ENCODE measurements around the gene TCF3. TPM values are rescaled to one million over a fixed set of nuclear protein-coding genes. Genes with fewer than 3 reads are reported as not detected.
"Not testable (repeated sequence)": the region's sequence is repeated elsewhere in the genome, so short reads cannot be mapped to it uniquely, and the experiment has no call there.

Gene TCF3
- total RNA-seq, 3 donors from 2014 or later: 54.4 to 57.7 (median 57.4) TPM

DNA sequence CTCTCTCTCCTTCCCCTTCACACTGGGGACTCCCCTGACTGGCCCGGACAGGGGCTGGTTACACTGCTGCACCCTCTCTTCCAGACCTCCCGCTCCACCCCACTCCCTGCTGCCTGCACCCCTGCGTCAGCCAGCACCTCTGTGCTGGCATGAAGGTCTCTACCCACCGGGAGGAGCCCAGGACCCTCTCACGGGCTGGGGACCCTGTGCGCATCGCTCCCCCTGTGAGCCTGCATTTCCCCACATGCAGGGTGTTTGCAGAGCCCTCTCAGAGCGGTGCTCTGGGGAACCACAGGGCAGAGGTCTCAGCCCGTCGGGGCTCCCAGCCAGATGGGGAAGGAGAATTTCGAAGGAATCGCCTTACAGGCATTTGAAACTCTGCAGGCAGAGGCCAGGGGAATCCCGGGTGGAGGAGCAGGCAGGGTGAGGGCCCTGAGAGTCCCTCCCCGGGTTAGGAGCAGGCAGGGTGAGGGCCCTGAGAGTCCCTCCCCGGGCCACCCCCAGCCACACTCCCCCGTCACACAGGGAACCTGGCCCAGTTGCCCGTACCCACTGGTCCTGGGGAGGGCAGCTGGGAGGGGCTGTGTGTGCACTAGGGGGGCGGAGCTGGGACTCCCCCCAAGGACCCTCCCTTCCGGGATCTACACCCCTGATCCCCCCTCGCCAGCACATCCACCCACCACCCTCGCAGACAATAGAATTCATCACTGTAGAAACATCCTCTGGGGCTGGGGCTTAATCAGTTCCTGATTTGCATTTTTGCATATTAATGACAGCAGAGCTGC is 16.3 kb upstream of the TCF3 start:
- peaks cover 9% of the 10 kb centered on the region for H3K4me1 ChIP-seq (ENCODE audit: low read depth)
- no peak overlapping the region for H3K4me3 ChIP-seq
- ATAC-seq (peak; percentile 58), DNase-seq (peak in 1 of 3 donors; percentile 69)
- no peaks in the 10 kb centered on the region for H3K9me3 ChIP-seq
- TF ChIP-seq, protein P1, sequence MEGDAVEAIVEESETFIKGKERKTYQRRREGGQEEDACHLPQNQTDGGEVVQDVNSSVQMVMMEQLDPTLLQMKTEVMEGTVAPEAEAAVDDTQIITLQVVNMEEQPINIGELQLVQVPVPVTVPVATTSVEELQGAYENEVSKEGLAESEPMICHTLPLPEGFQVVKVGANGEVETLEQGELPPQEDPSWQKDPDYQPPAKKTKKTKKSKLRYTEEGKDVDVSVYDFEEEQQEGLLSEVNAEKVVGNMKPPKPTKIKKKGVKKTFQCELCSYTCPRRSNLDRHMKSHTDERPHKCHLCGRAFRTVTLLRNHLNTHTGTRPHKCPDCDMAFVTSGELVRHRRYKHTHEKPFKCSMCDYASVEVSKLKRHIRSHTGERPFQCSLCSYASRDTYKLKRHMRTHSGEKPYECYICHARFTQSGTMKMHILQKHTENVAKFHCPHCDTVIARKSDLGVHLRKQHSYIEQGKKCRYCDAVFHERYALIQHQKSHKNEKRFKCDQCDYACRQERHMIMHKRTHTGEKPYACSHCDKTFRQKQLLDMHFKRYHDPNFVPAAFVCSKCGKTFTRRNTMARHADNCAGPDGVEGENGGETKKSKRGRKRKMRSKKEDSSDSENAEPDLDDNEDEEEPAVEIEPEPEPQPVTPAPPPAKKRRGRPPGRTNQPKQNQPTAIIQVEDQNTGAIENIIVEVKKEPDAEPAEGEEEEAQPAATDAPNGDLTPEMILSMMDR (IDR thresholded peaks at IDR 0.05): no peak
- intact Hi-C loops (cut with DNase I, micrococcal nuclease): no loop called here
- H3K36me3 ChIP-seq (ENCODE audit: low read depth): no peaks in the 10 kb centered on the region

DNA sequence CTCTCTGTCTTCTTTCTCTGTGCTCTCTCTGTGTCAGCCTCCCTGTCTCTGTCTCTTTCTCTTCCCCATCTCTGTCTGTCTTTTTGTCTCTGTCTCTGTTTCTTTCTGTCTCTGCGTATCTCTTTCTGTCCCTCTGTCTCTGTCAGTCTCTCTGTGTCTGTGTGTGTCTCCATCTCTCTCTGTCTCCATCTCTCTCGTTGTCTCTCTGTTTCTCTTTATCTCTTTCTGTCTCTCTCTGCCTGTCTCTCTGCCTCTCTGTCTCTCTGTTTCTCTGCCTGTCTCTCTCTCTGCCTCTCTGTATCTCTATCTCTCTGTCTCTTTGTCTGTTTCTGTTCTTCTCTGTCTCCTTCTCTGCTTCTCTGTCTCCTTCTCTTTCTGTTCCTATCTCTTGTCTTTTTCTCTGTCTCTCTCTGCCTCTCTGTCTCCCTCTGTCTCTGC is 15.7 kb upstream of the TCF3 start:
- H3K4me3 ChIP-seq: no peak overlapping the region
- H3K4me1 ChIP-seq (ENCODE audit: low read depth): peaks cover 9% of the 10 kb centered on the region
- ATAC-seq: no peak
- H3K9me3 ChIP-seq: no peaks in the 10 kb centered on the region
- intact Hi-C loops (cut with DNase I, micrococcal nuclease): no loop called here
- TF ChIP-seq, protein P1 (IDR thresholded peaks at IDR 0.05): no peak
- DNase-seq: no peak
- no peaks in the 10 kb centered on the region for H3K36me3 ChIP-seq (ENCODE audit: low read depth)

DNA sequence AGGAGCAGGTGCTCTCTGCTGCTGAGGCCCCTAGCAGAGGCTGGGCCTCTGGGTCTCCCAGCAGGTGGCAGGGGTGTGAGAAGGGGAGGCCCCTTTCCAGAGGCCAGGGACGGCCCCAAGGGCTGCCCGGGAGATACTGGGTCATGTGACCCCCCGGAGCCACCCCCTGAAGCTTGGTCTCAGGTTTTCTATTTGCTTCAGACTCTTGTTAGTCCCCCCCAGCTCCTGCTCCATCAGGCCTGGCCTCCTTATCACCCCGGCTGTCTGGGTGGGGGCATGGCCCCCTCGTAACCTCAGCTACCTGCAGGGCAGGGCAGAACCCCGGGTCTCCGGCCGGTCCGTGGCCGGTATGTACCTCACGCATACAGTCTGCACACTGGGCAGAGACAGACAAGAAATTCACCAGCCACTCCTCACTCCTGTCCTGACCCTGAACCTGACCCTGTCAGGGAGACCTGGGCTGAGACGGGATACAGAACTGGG is 13.2 kb upstream of the TCF3 start:
- ATAC-seq (no peak), DNase-seq (no peak)
- no peaks in the 10 kb centered on the region for H3K9me3 ChIP-seq
- intact Hi-C loops (cut with DNase I, micrococcal nuclease): no loop called here
- H3K4me1 ChIP-seq (ENCODE audit: low read depth): no peaks in the 10 kb centered on the region
- H3K36me3 ChIP-seq (ENCODE audit: low read depth): no peaks in the 10 kb centered on the region
- H3K4me3 ChIP-seq: no peak overlapping the region
- TF ChIP-seq, protein P1 (IDR thresholded peaks at IDR 0.05): no peak

DNA sequence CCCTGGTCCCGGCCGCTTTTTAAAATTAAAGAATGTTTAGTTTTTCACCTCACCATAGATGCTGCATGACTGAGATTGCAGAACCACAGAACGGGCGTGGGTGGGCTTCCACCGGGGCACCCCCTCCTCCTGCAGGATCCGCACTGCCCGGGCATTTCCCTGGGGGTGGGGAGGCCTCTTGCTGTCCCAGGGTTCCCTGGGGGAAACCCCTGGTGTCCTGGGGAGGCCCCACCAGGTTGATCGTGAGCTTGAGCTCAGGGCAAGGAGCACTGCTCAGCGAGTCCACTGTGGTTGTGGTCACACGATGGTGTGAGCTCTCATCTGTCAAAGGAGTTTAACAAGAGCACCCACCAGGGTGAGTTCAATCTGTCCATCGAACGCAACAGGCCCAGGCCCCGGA is 11.4 kb upstream of the TCF3 start:
- intact Hi-C loops (cut with DNase I, micrococcal nuclease): no loop called here
- no peaks in the 10 kb centered on the region for H3K9me3 ChIP-seq

DNA sequence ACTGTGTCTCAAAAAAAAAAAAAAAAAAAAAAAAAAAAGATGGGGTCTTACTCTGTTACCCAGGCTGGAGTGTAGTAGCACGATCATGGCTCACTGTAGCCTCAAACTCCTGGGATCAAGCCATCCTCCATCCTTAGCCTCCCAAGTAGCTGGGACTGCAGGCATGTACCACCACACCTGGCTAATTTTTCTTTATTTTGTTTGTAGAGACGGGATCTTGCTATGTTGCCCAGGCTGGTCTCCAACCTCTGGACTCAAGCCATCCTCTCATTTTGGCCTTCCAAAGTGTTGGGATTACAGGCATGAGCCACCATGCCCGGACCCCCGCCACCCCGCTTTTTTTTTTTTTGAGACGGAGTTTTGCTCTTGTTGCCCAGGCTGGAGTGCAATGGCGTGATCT is 10.8 kb upstream of the TCF3 start:
- DNase-seq; intact Hi-C loops (cut with DNase I, micrococcal nuclease); H3K4me1 ChIP-seq (ENCODE audit: low read depth); H3K9me3 ChIP-seq; H3K36me3 ChIP-seq (ENCODE audit: low read depth); ATAC-seq; H3K4me3 ChIP-seq: not testable (repeated sequence)

More for the DNA sequence above, 11.4 kb upstream of the TCF3 start:
- no peak overlapping the region for H3K4me3 ChIP-seq
- TF ChIP-seq, protein P1 (IDR thresholded peaks at IDR 0.05): no peak
- H3K36me3 ChIP-seq (ENCODE audit: low read depth): no peaks in the 10 kb centered on the region
- ATAC-seq (no peak), DNase-seq (peak in 1 of 3 donors; percentile 45)
- H3K4me1 ChIP-seq (ENCODE audit: low read depth): no peaks in the 10 kb centered on the region

DNA sequence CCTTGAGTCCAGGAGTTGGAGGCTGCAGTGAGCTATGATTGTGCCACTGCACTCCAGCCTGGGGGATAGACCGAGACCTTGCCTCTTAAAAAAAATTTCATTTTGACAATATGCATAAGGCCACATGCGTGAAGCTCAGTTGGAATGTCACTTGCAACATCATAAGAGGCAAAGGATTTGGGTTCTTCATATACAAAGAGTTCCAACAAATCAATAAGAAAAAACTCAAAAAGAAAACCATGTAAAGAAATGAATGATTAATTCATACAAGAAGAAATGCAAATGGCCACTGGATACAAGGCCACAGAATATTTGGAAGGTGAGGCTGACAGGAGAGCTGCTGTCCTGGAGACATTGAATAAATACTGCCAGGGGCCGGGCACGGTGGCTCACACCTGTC is 9.6 kb upstream of the TCF3 start:
- TF ChIP-seq, protein P1 (IDR thresholded peaks at IDR 0.05): no peak
- no peaks in the 10 kb centered on the region for H3K36me3 ChIP-seq (ENCODE audit: low read depth)
- ATAC-seq (no peak), DNase-seq (no peak)
- H3K4me1 ChIP-seq (ENCODE audit: low read depth): no peaks in the 10 kb centered on the region
- no peaks in the 10 kb centered on the region for H3K9me3 ChIP-seq
- no peak overlapping the region for H3K4me3 ChIP-seq
- intact Hi-C loops (cut with DNase I, micrococcal nuclease): no loop called here
